ENCODE measurements around the gene HOXA5. TPM values are rescaled to one million over a fixed set of nuclear protein-coding genes. Genes with fewer than 3 reads are reported as not detected.

HOXA5 gene
- total and polyA plus RNA-seq, 2 of the 8 experiments (the other 6 are each of a cell fraction or from before 2014, with no cell fraction given): not detected

- H4K8ac ChIP-seq (ENCODE audit: extremely low read depth, insufficient read depth, low read length): no peak overlapping the region; the same call in 1 of the 2 replicates
- no peak overlapping the region for H3K18ac ChIP-seq (ENCODE audit: extremely low read depth, low read length)
- FAIRE-seq: no peak
- ChIA-PET POLR2A (ENCODE audit: partially characterized antibody) (no interaction called here), CTCF (ENCODE audit: partially characterized antibody) (interaction anchor here (0.6 to 12.5 kb wide), 24 partner anchors 8 to 870 kb away, joined by 3 to 123 read pairs (median 10); partner anchors contain the start of genes HOXA1, HOXA3 and HOXA7)
- H3K9ac ChIP-seq (replicated peaks in 1 of 4; ENCODE audit: extremely low read depth in 1 of 4, low read depth in 3 of 4, low read length in 3 of 4): no peak overlapping the region
- 14% methylated on average over 13 of the region's 30 CpGs; no CpG with 5 or more reads in 1 of the 2 experiments for WGBS, 2 experiments (ENCODE audit: extremely low coverage in 1 of 2, insufficient coverage in 1 of 2, insufficient read length in 1 of 2, insufficient replicate concordance in 2 of 2, low coverage in 1 of 2, low lambda C conversion rate in 2 of 2, missing lambda C conversion rate in 1 of 2)
- H3K23me2 ChIP-seq (ENCODE audit: low read depth, low read length): peaks cover 9% of the 10 kb centered on the region
- H3K27me3 ChIP-seq (replicated peaks in 1 of 4; ENCODE audit: control insufficient read depth in 3 of 4, extremely low read depth in 1 of 4, insufficient read depth in 3 of 4, low read length in 3 of 4): peaks cover 97 to 100% (median 99%) of the 10 kb centered on the region in 4 experiments
- no peak overlapping the region for H2BK15ac ChIP-seq (ENCODE audit: low read length)
- no peak overlapping the region for H3K4ac ChIP-seq (replicated peaks; ENCODE audit: insufficient read length, low read depth, low read length)
- no peak overlapping the region for H3K14ac ChIP-seq (ENCODE audit: insufficient read length)
- H4K20me1 ChIP-seq (replicated peaks in 1 of 2; ENCODE audit: control insufficient read depth in 1 of 2, insufficient read depth in 2 of 2, low read length in 2 of 2): peaks cover 19 to 25% of the 10 kb centered on the region in 2 experiments
- no peaks in the 10 kb centered on the region for H3K79me1 ChIP-seq (ENCODE audit: low read depth, low read length)
- H2AFZ ChIP-seq (ENCODE audit: low read length): no peak overlapping the region
- H3K4me2 ChIP-seq (ENCODE audit: insufficient read depth in 1 of 2, low read depth in 2 of 2, low read length in 2 of 2): peak overlapping the region; percentile 70; a peak in 2 of 4 replicates
- H3K4me3 ChIP-seq (ENCODE audit: extremely low read depth in 1 of 4, insufficient read depth in 2 of 4, low read depth in 3 of 4, low read length in 4 of 4): peak overlapping the region in 1 of 4 experiments; percentile 59; a peak in 2 of 8 replicates
- no peak overlapping the region for H4K5ac ChIP-seq (ENCODE audit: insufficient read length, low read depth, low read length)
- H3K4me1 ChIP-seq (replicated peaks in 1 of 4; ENCODE audit: control insufficient read depth in 3 of 4, insufficient read depth in 4 of 4, low read length in 3 of 4): peaks cover 0 to 6% (median 3%) of the 10 kb centered on the region in 4 experiments; a peak in 4 of 7 replicates
- H3K79me2 ChIP-seq (ENCODE audit: control insufficient read depth in 1 of 2, insufficient read depth in 2 of 2, low read length in 2 of 2): no peaks in the 10 kb centered on the region
- H3K9me3 ChIP-seq (ENCODE audit: insufficient read depth in 2 of 2, low read depth in 1 of 2, low read length in 1 of 2): peaks cover 0 to 3% of the 10 kb centered on the region in 2 experiments; a peak in 1 of 4 replicates
- H3K56ac ChIP-seq (replicated peaks; ENCODE audit: insufficient read length, low read depth, low read length): no peak overlapping the region
- H2BK120ac ChIP-seq (replicated peaks; ENCODE audit: low read depth, low read length): no peak overlapping the region
- no peak overlapping the region for H2BK12ac ChIP-seq (ENCODE audit: low read depth, low read length)
- H4K91ac ChIP-seq (replicated peaks; ENCODE audit: insufficient read length, low read length): no peak overlapping the region
- no peak overlapping the region for H3K27ac ChIP-seq (ENCODE audit: low read depth, low read length)
- peak in 1 of 2 experiments; percentile 55 for DNase-seq (ENCODE audit: low read depth in 1 of 2, low spot score in 2 of 2)
- H2BK5ac ChIP-seq (ENCODE audit: low read depth, low read length): no peak overlapping the region
- H2BK20ac ChIP-seq (ENCODE audit: low read length): no peak overlapping the region
- H3K36me3 ChIP-seq (ENCODE audit: control insufficient read depth in 2 of 4, insufficient read depth in 4 of 4, low read length in 3 of 4): peaks cover 0 to 6% (median 0%) of the 10 kb centered on the region in 4 experiments; a peak in 1 of 8 replicates
- H2AK5ac ChIP-seq (ENCODE audit: low read depth, low read length): no peak overlapping the region
- no peak overlapping the region for H3K23ac ChIP-seq (ENCODE audit: insufficient read length)
- TF ChIP-seq MAX (IDR thresholded peaks at IDR 0.05): no peak
- TF ChIP-seq SUZ12 (IDR thresholded peaks at IDR 0.05; ENCODE audit: low read length): peak; percentile 58
- peak; percentile 94 for TF ChIP-seq RNF2 (IDR thresholded peaks at IDR 0.05; ENCODE audit: borderline replicate concordance, low read depth, low read length, missing control alignments, poor library complexity, severe bottlenecking)
- TF ChIP-seq JUND (IDR thresholded peaks at IDR 0.05; ENCODE audit: low read length): no peak
- no peak for TF ChIP-seq BRCA1 (IDR thresholded peaks at IDR 0.05; ENCODE audit: low read depth, low read length)
- no peak for TF ChIP-seq SP1 (IDR thresholded peaks at IDR 0.05; ENCODE audit: low read depth, low read length)
- TF ChIP-seq CTCF (IDR thresholded peaks at IDR 0.05; ENCODE audit: control extremely low read depth in 1 of 3, insufficient read depth in 1 of 3, low read depth in 1 of 3, low read length in 3 of 3): peak in 2 of 3 experiments; percentile 25 to 27; a peak in 2 of 4 replicates
- peak; percentile 7 to 19; a peak in 2 of 4 replicates for TF ChIP-seq RAD21 (IDR thresholded peaks at IDR 0.05 in 1 of 2, conservative IDR thresholded peaks at IDR 0.05 in 1 of 2; ENCODE audit: low read depth in 2 of 2, low read length in 2 of 2)
These were observed 1.4 kb downstream of the HOXA5 start for GRCh38 chr7:27141923-27142579.
